ENCODE data around the gene PLD2. TPM values are rescaled to one million over a fixed set of nuclear protein-coding genes. Genes with fewer than 3 reads are reported as not detected.
A peak's percentile ranks its signal among the peaks of the same experiment; 100 is the strongest.

PLD2 gene
- total and polyA plus RNA-seq, 7 experiments from 2014 or later = 1.5 to 42.7 (median 25.2) TPM

DNA sequence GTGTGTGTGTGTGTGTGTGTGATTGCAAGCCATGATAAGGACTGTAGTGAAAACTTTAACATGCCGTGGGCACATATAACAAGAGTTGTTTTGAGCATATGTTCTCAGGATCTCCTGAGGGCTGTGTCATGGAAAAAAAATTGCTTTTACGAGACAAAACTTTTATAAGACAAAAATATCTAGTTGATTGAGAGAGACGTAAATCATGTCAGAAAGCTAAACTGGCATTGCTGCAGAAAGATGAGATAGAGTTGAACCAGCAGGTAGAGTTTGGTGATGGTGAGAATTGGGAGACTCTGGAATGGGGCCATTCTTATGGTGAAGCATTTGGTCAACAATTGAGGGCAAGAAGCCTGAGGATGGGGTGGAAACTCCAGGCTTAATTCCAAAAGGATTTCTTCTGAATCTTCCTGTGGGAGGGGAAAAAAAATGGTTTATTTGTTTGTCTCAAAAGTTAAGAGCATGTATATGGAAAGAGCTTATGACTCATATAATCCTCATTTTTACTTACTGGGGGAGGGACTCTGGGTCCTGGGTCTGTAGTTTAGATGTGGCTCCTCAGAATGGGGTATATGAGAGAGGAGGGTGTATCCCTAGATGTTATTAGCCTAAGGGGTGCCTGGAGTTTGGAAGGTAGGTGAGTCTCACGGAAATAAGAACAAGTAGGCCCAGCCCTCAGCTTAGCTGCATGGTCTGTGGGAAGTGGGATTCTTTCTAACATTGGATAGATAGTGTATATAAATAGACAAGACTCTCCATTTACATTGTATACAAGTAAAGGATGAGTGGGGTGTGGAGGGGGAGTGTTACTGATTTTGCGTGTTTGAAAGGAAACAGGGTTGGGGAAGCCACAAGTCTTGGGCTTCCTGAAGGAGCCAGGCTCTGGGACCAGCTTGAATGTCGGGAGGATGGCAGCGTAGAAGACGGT, 33.3 kb downstream of the PLD2 start:
- Mint-ChIP-seq H3K4me3 (peak overlapping the region in 6 of 10 donors; percentile 14 to 44 (median 34)), H3K9me3 (no peaks in the 10 kb centered on the region), H3K36me3 (peaks cover 0 to 14% (median 10%) of the 10 kb centered on the region in 5 donors), H3K27me3 (no peaks in the 10 kb centered on the region), H3K27ac (peak overlapping the region in 4 of 9 donors; percentile 12 to 47 (median 24)), H3K4me1 (peaks cover 50 to 77% (median 65%) of the 10 kb centered on the region in 7 donors)
- ChIA-PET POLR2A (interaction anchor here (0.7 kb wide), 1 partner anchor 545 kb away, joined by 3 read pairs; no protein-coding TSS in a partner anchor), CTCF (interaction anchor here (0.9 kb wide), 1 partner anchor 203 kb away, joined by 3 read pairs; no protein-coding TSS in a partner anchor)
- Histone ChIP-seq H3K27ac (ENCODE audit: low read depth, low read length) (no peak overlapping the region), H3K4me1 (ENCODE audit: control insufficient read depth in 2 of 2, insufficient read depth in 2 of 2, low read length in 2 of 2) (peaks cover 20 to 26% of the 10 kb centered on the region in 2 donors), H3K27me3 (ENCODE audit: control insufficient read depth in 2 of 2, insufficient read depth in 2 of 2, low read length in 2 of 2) (no peaks in the 10 kb centered on the region), H3K36me3 (ENCODE audit: control insufficient read depth in 2 of 3, insufficient read depth in 3 of 3, low read length in 3 of 3) (peaks cover 0 to 11% (median 0%) of the 10 kb centered on the region in 3 experiments), H3K9me3 (ENCODE audit: control insufficient read depth in 2 of 3, low read length in 3 of 3) (no peaks in the 10 kb centered on the region), H3K4me3 (ENCODE audit: low read length) (no peak overlapping the region)
- ATAC-seq = no peak
- intact Hi-C loops (cut with micrococcal nuclease) = loop anchor here in 1 of 2 donors (10.0 kb wide), 1 partner anchor 45 kb away; no protein-coding TSS in a partner anchor
- DNase-seq = no peak

GRCh38 chr17:4840893-4841242, 33.9 kb downstream of the PLD2 start:
- peaks cover 16 to 20% of the 10 kb centered on the region in 2 donors for H3K4me1 ChIP-seq (ENCODE audit: control insufficient read depth in 2 of 2, insufficient read depth in 2 of 2, low read length in 2 of 2)
- Mint-ChIP-seq H3K27me3 (no peaks in the 10 kb centered on the region), H3K4me1 (peaks cover 46 to 74% (median 62%) of the 10 kb centered on the region in 7 donors), H3K36me3 (peaks cover 0 to 16% (median 10%) of the 10 kb centered on the region in 5 donors), H3K27ac (peak overlapping the region in 4 of 9 donors; percentile 1 to 47 (median 20)), H3K9me3 (no peaks in the 10 kb centered on the region), H3K4me3 (peak overlapping the region in 6 of 10 donors; percentile 14 to 44 (median 34))
- POLR2A ChIA-PET = interaction anchor here (0.7 kb wide), 1 partner anchor 545 kb away, joined by 3 read pairs; no protein-coding TSS in a partner anchor
- DNase-seq (no peak), ATAC-seq (no peak)
- peaks cover 0 to 11% (median 0%) of the 10 kb centered on the region in 3 experiments for H3K36me3 ChIP-seq (ENCODE audit: control insufficient read depth in 2 of 3, insufficient read depth in 3 of 3, low read length in 3 of 3)
- CTCF ChIA-PET = no interaction called here
- no peaks in the 10 kb centered on the region for H3K27me3 ChIP-seq (ENCODE audit: control insufficient read depth in 2 of 2, insufficient read depth in 2 of 2, low read length in 2 of 2)
- H3K27ac ChIP-seq (ENCODE audit: low read depth, low read length) = no peak overlapping the region
- H3K9me3 ChIP-seq (ENCODE audit: control insufficient read depth in 2 of 3, low read length in 3 of 3) = no peaks in the 10 kb centered on the region
- intact Hi-C loops (cut with micrococcal nuclease) = no loop called here
- H3K4me3 ChIP-seq (ENCODE audit: low read length) = no peak overlapping the region

- Mint-ChIP-seq H3K36me3 (peaks cover 0 to 20% (median 10%) of the 10 kb centered on the region in 5 donors), H3K27me3 (no peaks in the 10 kb centered on the region), H3K4me3 (no peak overlapping the region), H3K4me1 (peaks cover 46 to 72% (median 59%) of the 10 kb centered on the region in 7 donors), H3K27ac (no peak overlapping the region), H3K9me3 (no peaks in the 10 kb centered on the region)
- H3K36me3 ChIP-seq (ENCODE audit: control insufficient read depth in 2 of 3, insufficient read depth in 3 of 3, low read length in 3 of 3) = peaks cover 0 to 11% (median 0%) of the 10 kb centered on the region in 3 experiments
- intact Hi-C loops (cut with micrococcal nuclease) = no loop called here
- DNase-seq (no peak), ATAC-seq (no peak)
- no peaks in the 10 kb centered on the region for H3K27me3 ChIP-seq (ENCODE audit: control insufficient read depth in 2 of 2, insufficient read depth in 2 of 2, low read length in 2 of 2)
- H3K4me1 ChIP-seq (ENCODE audit: control insufficient read depth in 2 of 2, insufficient read depth in 2 of 2, low read length in 2 of 2) = peaks cover 13 to 15% of the 10 kb centered on the region in 2 donors
- POLR2A ChIA-PET = no interaction called here
- H3K4me3 ChIP-seq (ENCODE audit: low read length) = no peak overlapping the region
- CTCF ChIA-PET = no interaction called here
- no peak overlapping the region for H3K27ac ChIP-seq (ENCODE audit: low read depth, low read length)
- no peaks in the 10 kb centered on the region for H3K9me3 ChIP-seq (ENCODE audit: control insufficient read depth in 2 of 3, low read length in 3 of 3)
Measured at GRCh38 chr17:4842376-4842775, 35.4 kb downstream of the PLD2 start.

- Mint-ChIP-seq H3K9me3 (no peaks in the 10 kb centered on the region), H3K27me3 (no peaks in the 10 kb centered on the region), H3K4me1 (peaks cover 42 to 68% (median 57%) of the 10 kb centered on the region in 7 donors), H3K36me3 (peaks cover 0 to 16% (median 5%) of the 10 kb centered on the region in 5 donors), H3K27ac (no peak overlapping the region), H3K4me3 (no peak overlapping the region)
- H3K27ac ChIP-seq (ENCODE audit: low read depth, low read length) = no peak overlapping the region
- ATAC-seq = no peak
- H3K4me3 ChIP-seq (ENCODE audit: low read length) = no peak overlapping the region
- CTCF ChIA-PET = no interaction called here
- H3K9me3 ChIP-seq (ENCODE audit: control insufficient read depth in 2 of 3, low read length in 3 of 3) = no peaks in the 10 kb centered on the region
- no peak for DNase-seq
- H3K27me3 ChIP-seq (ENCODE audit: control insufficient read depth in 2 of 2, insufficient read depth in 2 of 2, low read length in 2 of 2) = no peaks in the 10 kb centered on the region
- H3K36me3 ChIP-seq (ENCODE audit: control insufficient read depth in 2 of 3, insufficient read depth in 3 of 3, low read length in 3 of 3) = peaks cover 0 to 3% (median 0%) of the 10 kb centered on the region in 3 experiments
- intact Hi-C loops (cut with micrococcal nuclease) = no loop called here
- H3K4me1 ChIP-seq (ENCODE audit: control insufficient read depth in 2 of 2, insufficient read depth in 2 of 2, low read length in 2 of 2) = peaks cover 11 to 15% of the 10 kb centered on the region in 2 donors
- POLR2A ChIA-PET = no interaction called here
Measured at GRCh38 chr17:4843321-4844000, 36.5 kb downstream of the PLD2 start.

DNA sequence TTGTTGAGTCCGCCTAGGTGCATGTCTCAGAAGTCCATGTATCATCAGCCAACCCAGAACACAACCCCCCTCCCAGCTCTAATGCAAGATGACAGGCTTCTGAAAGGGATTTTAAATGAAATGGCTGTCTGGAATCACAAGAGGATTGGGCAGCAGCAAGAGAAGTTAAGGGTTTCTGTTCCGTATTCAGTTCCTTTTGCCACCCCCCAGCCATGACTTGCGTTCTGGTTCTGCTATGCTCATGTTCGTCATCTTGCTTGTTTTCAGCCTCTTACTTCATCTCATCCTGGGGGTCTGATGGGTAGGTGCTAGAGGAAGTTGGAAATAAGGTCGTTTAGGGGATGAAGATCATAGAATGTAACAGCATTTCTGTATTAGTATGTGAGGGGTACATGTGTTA, 38.2 kb downstream of the PLD2 start:
- H3K27ac Mint-ChIP-seq = no peak overlapping the region
- no peaks in the 10 kb centered on the region for H3K27me3 Mint-ChIP-seq
- intact Hi-C loops (cut with micrococcal nuclease) = no loop called here
- H3K9me3 Mint-ChIP-seq = no peaks in the 10 kb centered on the region
- peaks cover 0 to 3% (median 0%) of the 10 kb centered on the region in 3 experiments for H3K36me3 ChIP-seq (ENCODE audit: control insufficient read depth in 2 of 3, insufficient read depth in 3 of 3, low read length in 3 of 3)
- H3K4me3 ChIP-seq (ENCODE audit: low read length) = no peak overlapping the region
- H3K27ac ChIP-seq (ENCODE audit: low read depth, low read length) = no peak overlapping the region
- POLR2A ChIA-PET = no interaction called here
- DNase-seq = no peak
- H3K27me3 ChIP-seq (ENCODE audit: control insufficient read depth in 2 of 2, insufficient read depth in 2 of 2, low read length in 2 of 2) = no peaks in the 10 kb centered on the region
- peaks cover 0 to 16% (median 5%) of the 10 kb centered on the region in 5 donors for H3K36me3 Mint-ChIP-seq
- ATAC-seq = peak; percentile 85
- H3K4me3 Mint-ChIP-seq = no peak overlapping the region
- H3K4me1 Mint-ChIP-seq = peaks cover 36 to 63% (median 50%) of the 10 kb centered on the region in 7 donors
- H3K9me3 ChIP-seq (ENCODE audit: control insufficient read depth in 2 of 3, low read length in 3 of 3) = no peaks in the 10 kb centered on the region
- CTCF ChIA-PET = no interaction called here
- H3K4me1 ChIP-seq (ENCODE audit: control insufficient read depth in 2 of 2, insufficient read depth in 2 of 2, low read length in 2 of 2) = peaks cover 6 to 9% of the 10 kb centered on the region in 2 donors

DNA sequence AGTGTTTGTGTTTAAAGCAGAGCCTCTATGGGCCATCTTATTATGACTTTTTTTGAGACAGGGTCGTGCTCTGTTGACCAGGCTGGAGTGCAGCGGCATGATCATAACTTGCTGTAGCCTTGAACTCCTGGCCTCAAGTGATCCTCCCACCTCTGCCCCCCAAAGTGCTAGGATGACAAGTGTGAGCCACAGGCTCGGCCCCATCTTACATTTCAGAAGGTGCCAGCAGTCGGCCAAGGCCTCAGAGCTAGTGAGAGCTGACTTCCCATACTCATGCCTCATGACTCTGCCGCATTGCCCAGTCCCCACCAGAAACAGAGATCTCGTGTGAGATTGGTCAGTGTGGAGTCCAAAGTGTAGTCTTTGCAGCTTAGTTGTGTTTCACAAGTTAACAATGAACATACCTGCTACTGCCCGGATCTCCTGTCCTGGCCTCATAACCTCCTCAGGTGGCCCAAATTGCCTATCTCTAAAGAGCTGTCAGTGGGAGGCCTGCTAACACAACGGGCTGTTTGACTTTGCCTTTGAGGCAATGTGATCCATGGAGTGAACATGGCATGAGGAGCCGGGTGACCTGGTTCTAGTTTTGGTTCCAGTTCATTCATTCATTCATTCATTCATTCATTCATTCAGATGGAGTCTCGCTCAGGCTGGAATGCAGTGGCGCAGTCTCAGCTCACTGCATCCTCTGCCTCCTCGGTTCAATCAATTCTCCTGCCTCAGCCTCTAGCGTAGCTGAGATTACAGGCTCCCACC, 39.9 kb downstream of the PLD2 start:
- no peak for ATAC-seq
- ChIA-PET CTCF (no interaction called here), POLR2A (interaction anchor here (0.5 to 0.9 kb wide), 2 partner anchors 9 to 16 kb away, joined by 3 to 4 read pairs; no protein-coding TSS in a partner anchor)
- DNase-seq = no peak
- H3K36me3 Mint-ChIP-seq = peaks cover 0 to 26% (median 5%) of the 10 kb centered on the region in 5 donors
- H3K4me1 Mint-ChIP-seq = peaks cover 30 to 62% (median 48%) of the 10 kb centered on the region in 7 donors
- H3K27ac Mint-ChIP-seq = no peak overlapping the region
- Histone ChIP-seq H3K27me3 (ENCODE audit: control insufficient read depth in 2 of 2, insufficient read depth in 2 of 2, low read length in 2 of 2) (no peaks in the 10 kb centered on the region), H3K36me3 (ENCODE audit: control insufficient read depth in 2 of 3, insufficient read depth in 3 of 3, low read length in 3 of 3) (peaks cover 0 to 3% (median 0%) of the 10 kb centered on the region in 3 experiments), H3K9me3 (ENCODE audit: control insufficient read depth in 2 of 3, low read length in 3 of 3) (no peaks in the 10 kb centered on the region), H3K4me1 (ENCODE audit: control insufficient read depth in 2 of 2, insufficient read depth in 2 of 2, low read length in 2 of 2) (no peaks in the 10 kb centered on the region), H3K27ac (ENCODE audit: low read depth, low read length) (no peak overlapping the region), H3K4me3 (ENCODE audit: low read length) (no peak overlapping the region)
- H3K27me3 Mint-ChIP-seq = no peaks in the 10 kb centered on the region
- H3K9me3 Mint-ChIP-seq = peaks cover 0 to under 1% (median 0%) of the 10 kb centered on the region in 11 donors
- intact Hi-C loops (cut with micrococcal nuclease) = no loop called here
- H3K4me3 Mint-ChIP-seq = no peak overlapping the region
